Naive B cell (primary cell): ENCODE data around the gene ALKBH5. TPM values are rescaled to one million over a fixed set of nuclear protein-coding genes. Genes with fewer than 3 reads are reported as not detected.
A peak's percentile ranks its signal among the peaks of the same experiment; 100 is the strongest.

Source experiments
- ATAC-seq, 2 donors: fragments of 150-1000 bp; cut with Tn5 transposase; 2 replicates each; pipeline ENCODE4 v1.10.0; 2021; ENCODE audit warnings: low read depth in 2 of 2, mild to moderate bottlenecking in 2 of 2, moderate library complexity in 2 of 2
- DNase-seq: peaks from one replicate; pipeline ENCODE4 v3.0.0; 2022
- H3K27ac Mint-ChIP-seq, 6 donors: one replicate each; pipeline ENCODE4 v1.8.0; 2020 to 2022; ENCODE audit warnings: mild to moderate bottlenecking in 6 of 6, mixed read lengths in 6 of 6, moderate library complexity in 5 of 6, inconsistent platforms in 2 of 6
- H3K27me3 Mint-ChIP-seq, 3 donors: one replicate each; pipeline ENCODE4 v1.8.0; 2021 to 2022; ENCODE audit warnings: mixed read lengths in 3 of 3, mild to moderate bottlenecking in 1 of 3
- H3K36me3 Mint-ChIP-seq, 2 donors: one replicate each; pipeline ENCODE4 v1.8.0; 2020 to 2022; ENCODE audit warnings: mixed read lengths in 2 of 2, inconsistent platforms in 1 of 2, mild to moderate bottlenecking in 1 of 2
- H3K4me1 Mint-ChIP-seq, 3 donors: one replicate each; pipeline ENCODE4 v1.8.0; 2020 to 2022; ENCODE audit warnings: mixed read lengths in 3 of 3, inconsistent platforms in 1 of 3, mild to moderate bottlenecking in 1 of 3, moderate library complexity in 1 of 3
- H3K4me3 Mint-ChIP-seq, 8 donors: one replicate each; pipeline ENCODE4 v1.8.0; 2020 to 2022; ENCODE audit warnings: mild to moderate bottlenecking in 8 of 8, mixed read lengths in 8 of 8, moderate library complexity in 8 of 8, inconsistent platforms in 2 of 8
- H3K9me3 Mint-ChIP-seq, 7 donors: one replicate each; pipeline ENCODE4 v1.8.0; 2020 to 2022; ENCODE audit warnings: mixed read lengths in 7 of 7, mild to moderate bottlenecking in 5 of 7, inconsistent platforms in 2 of 7, moderate library complexity in 1 of 7
- polyA plus RNA-seq, 6 donors: library from polyadenylated mRNA; unstranded; fragments of 300-500 nt; fragmentation: Illumina TruSeq; gene quantifications; one replicate each; pipeline ENCODE4 v1.2.3, GENCODE V29; 2021; ENCODE audit warnings: low read depth in 6 of 6

The ALKBH5 gene
- polyA plus RNA-seq, 6 donors from 2014 or later = 124 to 169 (median 146) TPM

DNA sequence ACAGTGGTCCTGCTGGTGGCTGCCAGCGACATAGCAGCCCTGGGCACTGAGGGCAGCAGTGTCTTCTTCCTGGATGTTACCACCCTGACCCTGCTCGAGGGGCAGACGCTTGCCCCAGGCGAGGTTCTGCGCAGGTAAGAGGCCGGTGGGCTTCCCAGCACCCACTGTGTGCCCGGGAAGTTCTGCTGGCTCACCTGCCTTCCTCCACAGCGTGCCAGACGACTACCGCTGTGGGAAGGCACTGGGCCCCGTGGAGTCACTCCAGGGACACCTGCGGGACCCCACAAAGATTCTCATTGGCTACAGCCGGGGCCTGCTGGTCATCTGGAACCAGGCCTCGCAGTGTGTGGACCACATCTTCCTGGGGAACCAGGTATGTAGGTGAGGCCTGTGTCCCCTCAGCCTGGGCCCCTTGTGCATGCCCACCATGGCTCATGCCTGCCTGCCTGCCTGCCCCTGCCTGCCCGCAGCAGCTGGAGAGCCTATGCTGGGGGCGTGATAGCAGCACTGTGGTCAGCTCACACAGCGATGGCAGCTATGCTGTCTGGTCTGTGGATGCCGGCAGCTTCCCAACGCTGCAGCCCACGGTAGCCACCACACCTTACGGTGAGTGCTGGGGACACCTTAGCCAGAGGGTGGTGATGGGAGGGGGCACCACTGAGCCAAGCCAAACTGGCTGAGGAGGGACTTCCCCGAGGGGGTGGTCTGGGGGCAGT is 50.3 kb downstream of the ALKBH5 start:
- no peaks in the 10 kb centered on the region for H3K27me3 Mint-ChIP-seq
- no peak for DNase-seq
- H3K4me1 Mint-ChIP-seq = peaks cover 0 to under 1% (median under 1%) of the 10 kb centered on the region in 3 donors
- no peak for ATAC-seq
- H3K36me3 Mint-ChIP-seq = peaks cover 0 to 13% of the 10 kb centered on the region in 2 donors
- no peaks in the 10 kb centered on the region for H3K9me3 Mint-ChIP-seq
- H3K4me3 Mint-ChIP-seq = no peak overlapping the region
- peak overlapping the region in 1 of 6 donors; percentile 50 for H3K27ac Mint-ChIP-seq

DNA sequence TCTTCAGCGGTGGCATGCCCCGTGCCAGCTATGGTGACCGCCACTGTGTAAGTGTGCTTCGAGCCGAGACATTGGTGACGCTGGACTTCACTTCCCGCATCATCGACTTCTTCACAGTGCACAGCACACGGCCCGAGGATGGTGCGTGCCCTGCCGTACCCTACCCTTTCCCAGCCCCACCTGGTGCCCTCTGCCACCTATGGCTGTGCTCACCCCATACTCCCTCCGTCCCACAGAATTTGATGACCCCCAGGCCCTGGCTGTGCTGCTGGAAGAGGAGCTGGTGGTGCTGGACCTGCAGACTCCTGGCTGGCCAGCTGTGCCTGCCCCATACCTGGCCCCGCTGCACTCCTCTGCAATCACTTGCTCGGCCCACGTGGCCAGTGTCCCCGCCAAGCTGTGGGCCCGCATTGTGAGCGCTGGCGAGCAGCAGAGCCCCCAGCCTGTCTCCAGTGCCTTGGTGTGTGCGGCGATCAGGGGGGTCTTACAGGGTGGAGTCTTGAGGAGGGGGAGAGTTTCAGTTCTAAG is 51.3 kb downstream of the ALKBH5 start:
- Mint-ChIP-seq H3K9me3 (no peaks in the 10 kb centered on the region), H3K4me1 (no peaks in the 10 kb centered on the region), H3K36me3 (peaks cover 0 to 13% of the 10 kb centered on the region in 2 donors), H3K27me3 (no peaks in the 10 kb centered on the region), H3K4me3 (no peak overlapping the region), H3K27ac (no peak overlapping the region)
- DNase-seq (no peak), ATAC-seq (no peak)

DNA sequence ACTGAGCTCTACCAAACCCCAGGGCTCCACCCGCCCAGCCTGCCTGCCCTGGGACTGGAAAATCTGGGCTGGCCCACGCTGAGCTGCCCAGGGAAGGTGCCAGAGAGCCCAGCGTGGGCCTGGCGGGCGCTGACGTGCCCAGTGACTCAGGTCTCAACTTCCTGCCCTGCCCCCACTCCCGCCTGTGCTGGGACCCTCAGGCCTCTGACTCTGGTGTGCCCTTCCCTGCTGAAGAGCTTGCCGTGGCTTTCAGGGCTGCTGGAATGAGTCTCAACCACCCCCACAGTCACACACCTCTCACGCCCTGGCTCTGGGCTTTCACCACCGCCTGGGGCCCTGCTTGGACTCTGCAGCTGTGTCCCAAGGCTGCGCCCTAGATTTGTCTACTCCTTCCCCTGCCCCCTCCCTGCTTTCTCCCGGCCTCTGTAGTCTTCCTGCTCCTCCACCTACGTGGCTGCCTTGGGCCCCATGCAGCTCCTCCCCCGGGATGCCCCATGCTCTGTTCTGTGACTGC is 52.2 kb downstream of the ALKBH5 start:
- H3K9me3 Mint-ChIP-seq = no peaks in the 10 kb centered on the region
- peaks cover 0 to 13% of the 10 kb centered on the region in 2 donors for H3K36me3 Mint-ChIP-seq
- no peak for DNase-seq
- ATAC-seq = no peak
- no peaks in the 10 kb centered on the region for H3K4me1 Mint-ChIP-seq
- H3K27ac Mint-ChIP-seq = no peak overlapping the region
- H3K4me3 Mint-ChIP-seq = no peak overlapping the region
- H3K27me3 Mint-ChIP-seq = no peaks in the 10 kb centered on the region

DNA sequence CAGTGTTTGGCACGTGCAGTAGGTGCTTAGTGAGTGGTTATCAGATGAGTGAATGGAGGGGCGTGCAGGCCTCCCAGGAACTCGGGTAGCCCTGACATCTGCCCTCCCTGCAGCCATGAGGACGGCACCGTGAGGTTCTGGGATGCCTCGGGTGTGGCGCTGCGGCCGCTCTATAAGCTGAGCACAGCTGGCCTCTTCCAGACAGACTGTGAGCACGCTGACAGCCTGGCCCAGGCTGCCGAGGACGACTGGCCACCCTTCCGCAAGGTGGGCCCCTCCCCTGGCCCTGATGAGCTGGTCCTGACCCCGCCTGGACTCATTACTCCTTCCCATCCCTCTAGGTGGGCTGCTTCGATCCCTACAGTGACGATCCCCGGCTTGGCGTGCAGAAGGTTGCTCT is 52.9 kb downstream of the ALKBH5 start:
- no peak for ATAC-seq

DNA sequence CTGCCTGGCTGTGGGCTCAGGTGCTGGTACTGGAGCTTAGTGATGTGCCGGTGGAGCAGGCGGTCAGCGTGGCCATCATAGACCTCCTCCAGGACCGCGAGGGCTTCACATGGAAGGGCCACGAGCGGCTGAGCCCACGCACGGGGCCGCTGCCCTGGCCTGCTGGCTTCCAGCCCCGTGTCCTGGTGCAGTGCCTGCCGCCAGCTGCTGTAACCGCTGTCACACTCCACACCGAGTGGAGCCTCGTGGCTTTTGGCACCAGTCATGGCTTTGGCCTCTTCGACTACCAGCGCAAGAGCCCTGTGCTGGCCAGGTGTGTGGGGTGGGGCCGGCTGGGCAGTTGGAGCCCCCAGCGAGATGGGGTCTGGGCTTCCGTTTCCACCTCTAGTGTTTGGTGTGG is 53.8 kb downstream of the ALKBH5 start:
- Mint-ChIP-seq H3K36me3 (peaks cover 0 to 13% of the 10 kb centered on the region in 2 donors), H3K27me3 (no peaks in the 10 kb centered on the region), H3K9me3 (no peaks in the 10 kb centered on the region), H3K4me1 (no peaks in the 10 kb centered on the region), H3K4me3 (no peak overlapping the region), H3K27ac (no peak overlapping the region)
- no peak for ATAC-seq
- no peak for DNase-seq

More for the DNA sequence above, 52.9 kb downstream of the ALKBH5 start:
- Mint-ChIP-seq H3K27ac (peak overlapping the region in 1 of 6 donors; percentile 79), H3K4me3 (no peak overlapping the region), H3K27me3 (no peaks in the 10 kb centered on the region), H3K4me1 (no peaks in the 10 kb centered on the region), H3K36me3 (peaks cover 0 to 13% of the 10 kb centered on the region in 2 donors), H3K9me3 (no peaks in the 10 kb centered on the region)
- no peak for DNase-seq

DNA sequence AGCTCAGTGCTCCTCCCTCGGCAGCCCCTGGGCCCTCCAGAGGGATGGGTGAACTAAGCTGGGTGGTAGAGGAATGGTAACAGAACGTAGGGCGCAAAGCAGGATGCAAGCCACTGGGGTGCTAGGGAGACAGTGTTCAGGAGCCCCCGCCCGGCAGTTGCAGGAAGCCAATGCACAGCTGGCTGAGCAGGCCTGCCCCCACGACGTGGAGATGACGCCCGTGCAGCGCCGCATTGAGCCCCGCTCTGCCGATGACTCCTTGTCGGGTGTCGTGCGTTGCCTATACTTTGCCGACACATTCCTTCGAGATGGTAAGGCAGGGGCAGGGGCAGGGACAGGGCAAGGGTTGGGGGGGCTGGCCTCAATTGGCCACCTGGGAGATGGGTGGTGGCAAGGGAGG is 54.7 kb downstream of the ALKBH5 start:
- no peak overlapping the region for H3K4me3 Mint-ChIP-seq
- ATAC-seq (no peak), DNase-seq (no peak)
- H3K27me3 Mint-ChIP-seq = no peaks in the 10 kb centered on the region
- no peak overlapping the region for H3K27ac Mint-ChIP-seq
- no peaks in the 10 kb centered on the region for H3K4me1 Mint-ChIP-seq
- peaks cover 0 to 13% of the 10 kb centered on the region in 2 donors for H3K36me3 Mint-ChIP-seq
- no peaks in the 10 kb centered on the region for H3K9me3 Mint-ChIP-seq

DNA sequence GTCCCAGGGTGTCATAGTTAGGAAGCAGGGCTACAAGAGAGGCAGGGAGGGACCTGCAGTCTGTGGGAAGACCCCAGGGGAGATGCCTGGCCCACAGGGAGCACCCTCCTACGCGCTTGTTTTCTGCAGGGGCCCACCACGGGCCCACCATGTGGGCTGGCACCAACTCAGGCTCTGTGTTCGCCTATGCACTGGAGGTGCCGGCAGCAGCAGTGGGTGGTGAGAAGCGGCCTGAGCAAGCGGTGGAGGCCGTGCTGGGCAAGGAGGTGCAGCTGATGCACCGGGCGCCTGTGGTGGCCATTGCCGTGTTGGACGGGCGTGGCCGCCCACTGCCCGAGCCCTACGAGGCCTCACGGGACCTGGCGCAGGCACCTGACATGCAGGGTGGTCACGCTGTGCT is 56.8 kb downstream of the ALKBH5 start:
- Mint-ChIP-seq H3K27me3 (no peaks in the 10 kb centered on the region), H3K4me3 (no peak overlapping the region), H3K4me1 (no peaks in the 10 kb centered on the region), H3K27ac (peak overlapping the region in 1 of 6 donors; percentile 72), H3K9me3 (no peaks in the 10 kb centered on the region), H3K36me3 (peaks cover 0 to 13% of the 10 kb centered on the region in 2 donors)
- ATAC-seq (no peak), DNase-seq (no peak)

DNA sequence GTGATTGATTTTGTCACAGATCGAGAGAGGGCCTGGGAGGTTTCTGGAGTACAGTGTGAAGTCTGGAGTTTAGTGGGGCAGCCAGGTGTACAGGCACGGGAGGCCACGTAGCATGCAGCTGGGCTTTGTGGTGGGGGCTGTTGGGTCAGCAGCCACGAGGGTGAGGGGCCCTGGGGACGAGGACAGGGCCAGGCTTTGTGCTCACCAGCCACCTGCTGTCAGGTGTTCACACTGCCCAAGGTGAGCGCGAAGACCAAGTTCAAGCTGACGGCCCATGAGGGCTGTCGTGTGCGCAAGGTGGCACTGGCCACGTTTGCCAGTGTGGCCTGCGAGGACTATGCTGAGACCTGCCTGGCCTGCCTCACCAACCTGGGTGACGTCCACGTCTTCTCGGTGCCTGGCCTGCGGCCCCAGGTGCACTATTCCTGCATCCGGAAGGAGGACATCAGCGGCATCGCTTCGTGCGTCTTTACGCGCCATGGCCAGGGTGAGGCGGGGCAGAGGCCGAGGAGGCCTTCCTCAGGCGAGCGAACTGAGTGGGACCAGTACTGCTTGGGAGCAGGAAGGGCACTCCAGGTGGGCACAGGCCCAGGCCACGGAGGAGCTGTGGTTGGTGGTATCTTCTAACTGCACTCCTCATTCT is 57.7 kb downstream of the ALKBH5 start:
- Mint-ChIP-seq H3K9me3 (no peaks in the 10 kb centered on the region), H3K4me3 (no peak overlapping the region), H3K4me1 (no peaks in the 10 kb centered on the region), H3K27ac (peak overlapping the region in 1 of 6 donors; percentile 72), H3K36me3 (peaks cover 0 to 8% of the 10 kb centered on the region in 2 donors), H3K27me3 (no peaks in the 10 kb centered on the region)
- no peak for DNase-seq
- ATAC-seq = no peak

DNA sequence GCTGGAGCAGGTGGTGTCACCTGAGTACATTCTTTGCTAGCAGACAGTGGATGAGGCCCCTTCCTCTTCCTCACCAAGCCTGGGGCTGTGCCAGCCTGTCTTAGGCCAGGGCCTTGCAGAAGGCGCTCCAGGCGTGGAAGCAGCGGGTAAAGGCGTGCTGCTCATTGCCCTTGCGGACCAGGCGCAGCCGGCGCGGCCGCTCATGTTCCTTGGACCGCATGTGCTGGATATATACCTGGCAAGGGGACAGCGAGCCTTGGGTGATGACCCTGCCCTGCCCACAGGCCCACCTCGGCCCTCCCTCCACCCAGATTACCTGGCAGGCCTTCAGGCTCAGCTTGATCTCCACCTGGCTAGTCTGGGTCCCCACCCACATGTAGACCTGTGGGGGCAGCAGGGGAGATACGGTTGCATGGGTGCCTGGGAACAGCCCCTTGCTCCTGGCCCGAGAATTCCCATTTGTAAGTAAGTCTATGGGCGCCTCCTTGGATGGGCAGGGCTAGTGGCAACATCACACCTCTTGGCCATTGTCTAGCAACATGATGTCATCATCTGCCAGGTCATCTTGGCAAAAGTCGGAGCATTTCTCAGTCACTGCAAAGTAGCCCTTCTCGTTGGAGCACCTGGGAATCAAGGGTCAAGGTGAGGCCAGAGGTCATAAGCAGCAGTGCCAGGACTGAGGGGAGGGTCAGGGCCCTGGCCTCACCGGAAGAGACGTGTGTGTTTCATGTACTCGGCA is 61.6 kb downstream of the ALKBH5 start:
- Mint-ChIP-seq H3K27me3 (no peaks in the 10 kb centered on the region), H3K27ac (no peak overlapping the region), H3K36me3 (peaks cover 5 to 11% of the 10 kb centered on the region in 2 donors), H3K4me3 (no peak overlapping the region), H3K4me1 (peaks cover 6 to 8% (median 8%) of the 10 kb centered on the region in 3 donors), H3K9me3 (no peaks in the 10 kb centered on the region)
- no peak for ATAC-seq
- DNase-seq = no peak

DNA sequence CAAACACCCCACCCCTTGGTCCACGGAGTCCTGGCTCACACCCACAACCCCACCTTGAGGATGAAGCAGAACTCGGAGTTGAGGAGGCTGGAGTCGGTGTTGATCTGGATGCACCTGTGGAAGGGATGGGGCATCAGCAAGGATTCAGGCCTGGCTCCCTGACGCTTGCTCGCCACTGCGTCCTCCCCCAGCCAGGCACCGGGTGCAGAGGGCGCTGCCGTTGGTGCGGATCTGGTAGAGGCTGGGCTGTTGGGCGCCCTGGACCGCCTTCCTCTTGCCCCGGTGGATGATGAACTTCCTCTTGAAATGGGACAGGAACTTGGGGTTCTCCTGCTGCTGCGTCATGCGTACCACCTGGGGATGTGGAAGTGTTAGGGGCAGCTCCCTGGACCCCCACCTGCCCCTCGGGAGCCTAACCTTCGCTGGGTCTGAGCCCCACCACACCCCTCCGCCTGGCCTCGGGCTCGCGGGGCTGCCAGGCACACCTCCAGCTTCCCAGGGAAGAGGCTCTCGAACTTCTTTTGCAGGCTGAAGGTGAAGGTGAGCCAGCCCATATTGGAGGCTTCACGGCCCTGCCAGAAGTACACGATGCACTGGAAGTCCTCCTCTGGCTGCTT is 62.6 kb downstream of the ALKBH5 start:
- ATAC-seq (no peak), DNase-seq (no peak)
- Mint-ChIP-seq H3K4me1 (peaks cover 6 to 8% (median 8%) of the 10 kb centered on the region in 3 donors), H3K36me3 (peaks cover 5 to 20% of the 10 kb centered on the region in 2 donors), H3K9me3 (no peaks in the 10 kb centered on the region), H3K27ac (no peak overlapping the region), H3K4me3 (no peak overlapping the region), H3K27me3 (no peaks in the 10 kb centered on the region)

DNA sequence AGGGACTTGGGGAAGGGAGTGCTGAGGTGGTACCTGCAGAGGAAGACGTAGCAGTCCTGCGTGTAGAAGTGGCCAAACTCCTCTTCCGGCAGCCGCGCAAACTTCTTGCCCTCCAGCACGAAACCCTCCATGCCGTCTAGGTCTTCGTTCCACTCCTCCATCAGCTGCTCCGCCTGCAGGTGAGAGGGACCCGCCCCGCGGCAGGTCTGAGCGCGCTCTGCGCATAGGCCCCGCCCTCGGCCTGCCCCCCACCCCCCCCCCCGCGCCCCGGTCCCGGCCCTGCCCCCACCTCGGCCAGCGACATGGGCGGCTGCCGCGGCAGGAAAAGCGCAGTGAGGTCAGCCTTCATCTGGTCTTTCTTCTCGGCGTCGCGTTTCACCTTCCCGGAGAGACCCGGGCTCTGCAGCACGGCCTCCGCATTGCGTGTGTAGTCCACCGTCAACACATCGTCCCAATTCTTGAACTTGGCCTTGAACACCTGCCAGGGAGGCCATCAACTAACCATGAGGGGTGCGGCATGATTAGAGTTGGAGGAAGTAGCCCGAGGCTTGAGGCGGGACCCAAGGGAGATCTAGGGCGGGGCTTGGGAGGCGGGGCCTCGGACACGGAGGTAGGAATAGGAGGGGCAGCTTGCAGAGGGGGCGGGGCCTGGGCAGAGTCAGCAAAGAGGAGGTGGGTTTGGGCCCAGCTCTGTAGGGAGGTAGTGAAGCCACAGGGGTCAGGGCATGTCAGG is 63.4 kb downstream of the ALKBH5 start:
- H3K4me1 Mint-ChIP-seq = peaks cover 6 to 8% (median 8%) of the 10 kb centered on the region in 3 donors
- no peaks in the 10 kb centered on the region for H3K9me3 Mint-ChIP-seq
- peak overlapping the region in 1 of 8 donors; percentile 16 for H3K4me3 Mint-ChIP-seq
- H3K27me3 Mint-ChIP-seq = no peaks in the 10 kb centered on the region
- H3K36me3 Mint-ChIP-seq = peaks cover 5 to 20% of the 10 kb centered on the region in 2 donors
- DNase-seq (peak; percentile 17), ATAC-seq (peak; percentile 59 to 60)
- peak overlapping the region in 2 of 6 donors; percentile 69 to 80 for H3K27ac Mint-ChIP-seq

DNA sequence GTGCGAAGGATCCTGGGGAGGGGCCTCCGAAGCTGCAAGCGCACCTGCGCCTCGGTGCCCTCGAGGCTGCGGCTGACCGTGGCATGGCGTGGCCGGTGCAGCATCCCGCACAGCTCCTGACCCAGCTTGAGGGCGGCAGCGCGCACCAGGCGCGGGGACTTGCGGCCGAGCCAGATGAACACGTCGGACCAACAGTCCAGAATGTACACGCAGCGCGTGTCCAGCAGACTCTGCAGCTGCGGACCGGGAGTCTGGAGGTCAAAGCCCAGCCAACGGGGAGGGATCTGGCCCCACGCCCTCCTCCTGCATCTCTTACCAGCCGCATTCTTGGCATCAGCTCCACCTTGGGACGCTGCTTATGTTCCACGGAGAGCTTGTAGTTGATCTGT is 64.0 kb downstream of the ALKBH5 start:
- H3K9me3 Mint-ChIP-seq = no peaks in the 10 kb centered on the region
- no peak for ATAC-seq
- H3K4me3 Mint-ChIP-seq = no peak overlapping the region
- H3K4me1 Mint-ChIP-seq = peaks cover 6 to 8% (median 8%) of the 10 kb centered on the region in 3 donors
- peaks cover 5 to 20% of the 10 kb centered on the region in 2 donors for H3K36me3 Mint-ChIP-seq
- no peak for DNase-seq
- peak overlapping the region in 1 of 6 donors; percentile 19 for H3K27ac Mint-ChIP-seq
- no peaks in the 10 kb centered on the region for H3K27me3 Mint-ChIP-seq
